HG02884 (cell line): ENCODE data around the gene SMAD6.

ENCODE experiments used
- ATAC-seq: cut with Tn5 transposase; IDR thresholded peaks from one replicate; pipeline ENCODE4 v1.9.1; 2021; ENCODE audit warnings: mild to moderate bottlenecking, moderate library complexity; ENCODE audit not compliant: unreplicated experiment

The SMAD6 gene

GRCh38 chr15:66719471-66719870 is 17.4 kb downstream of the SMAD6 start:
- ATAC-seq, result no peak

DNA sequence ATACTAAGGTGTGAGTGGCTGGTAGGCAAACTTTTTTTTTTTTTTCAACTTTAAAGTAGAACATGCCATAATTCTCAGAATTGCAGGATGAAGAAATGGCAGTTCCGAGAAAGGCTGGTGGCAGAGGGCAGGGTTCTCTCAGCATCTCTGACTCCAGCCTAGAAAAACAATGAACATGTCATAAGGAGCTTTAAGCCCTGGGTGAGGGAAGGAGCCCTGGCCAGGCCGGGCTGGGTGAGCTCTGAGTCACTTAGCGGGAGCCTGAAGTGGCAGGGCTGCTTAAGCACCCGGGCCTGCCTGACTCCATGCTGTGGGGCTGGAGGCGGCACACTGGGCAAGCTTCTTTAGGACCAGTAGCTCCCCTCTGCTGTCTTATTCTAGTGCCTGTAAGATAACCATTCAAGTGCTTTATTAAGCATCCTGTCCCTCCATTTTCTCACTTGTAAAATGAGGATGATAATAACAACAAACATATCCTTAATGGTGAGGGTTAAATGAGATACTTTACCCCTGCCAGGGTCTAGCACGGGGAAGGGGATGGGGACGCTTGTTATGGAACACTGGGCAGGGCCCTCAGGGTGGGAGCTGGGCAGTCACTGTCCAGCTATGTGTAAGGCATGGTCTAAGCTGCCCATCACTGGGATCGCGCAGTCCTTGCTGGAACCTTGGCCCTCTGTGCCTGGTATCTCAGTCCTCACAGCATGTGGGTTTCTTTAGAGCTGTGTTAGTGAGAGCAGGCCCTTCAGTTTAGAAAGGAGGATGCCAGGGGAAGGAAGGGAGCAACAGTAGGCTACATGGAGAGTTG is 18.4 kb downstream of the SMAD6 start:
- no peak for ATAC-seq

DNA sequence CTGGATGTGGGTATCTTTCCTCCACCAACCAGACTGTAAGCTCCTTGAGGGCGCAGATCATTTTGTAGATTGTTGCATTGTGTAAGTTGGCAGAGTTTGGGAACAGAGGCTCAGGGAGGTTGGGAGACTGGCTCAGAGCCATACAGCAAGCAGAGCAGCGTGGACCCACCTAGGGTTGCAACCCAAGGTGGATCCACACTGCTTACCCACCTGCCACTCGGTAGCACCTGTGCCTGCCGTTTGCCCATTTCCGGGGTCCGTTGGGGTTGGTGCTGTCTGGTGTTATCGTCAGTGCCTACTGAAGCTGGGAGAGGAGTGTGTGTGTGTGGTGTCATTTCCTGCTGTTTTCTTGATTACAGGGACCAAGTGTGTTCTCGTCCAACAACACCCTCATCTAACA is 19.0 kb downstream of the SMAD6 start:
- no peak for ATAC-seq

GRCh38 chr15:66721501-66721937 is 19.5 kb downstream of the SMAD6 start:
- no peak for ATAC-seq

DNA sequence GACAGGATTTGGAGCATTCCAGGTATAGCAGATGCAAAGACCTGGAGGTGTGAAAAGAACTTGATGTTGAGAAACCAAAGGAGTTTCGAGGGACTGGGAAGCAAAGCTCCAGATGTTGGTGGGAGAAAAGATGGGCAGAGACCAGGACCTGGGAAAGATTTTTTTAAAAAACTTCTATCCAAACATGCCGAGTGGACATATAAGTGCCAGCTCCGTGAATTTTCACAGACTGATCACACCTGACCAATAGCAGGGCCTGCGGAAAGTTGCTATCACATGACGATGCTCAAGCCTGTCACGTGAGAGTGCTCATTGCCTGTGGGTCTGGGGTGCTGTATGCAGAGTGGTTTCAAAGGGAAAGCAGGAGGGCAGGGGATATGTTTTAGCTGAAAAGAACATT is 19.9 kb downstream of the SMAD6 start:
- no peak for ATAC-seq

DNA sequence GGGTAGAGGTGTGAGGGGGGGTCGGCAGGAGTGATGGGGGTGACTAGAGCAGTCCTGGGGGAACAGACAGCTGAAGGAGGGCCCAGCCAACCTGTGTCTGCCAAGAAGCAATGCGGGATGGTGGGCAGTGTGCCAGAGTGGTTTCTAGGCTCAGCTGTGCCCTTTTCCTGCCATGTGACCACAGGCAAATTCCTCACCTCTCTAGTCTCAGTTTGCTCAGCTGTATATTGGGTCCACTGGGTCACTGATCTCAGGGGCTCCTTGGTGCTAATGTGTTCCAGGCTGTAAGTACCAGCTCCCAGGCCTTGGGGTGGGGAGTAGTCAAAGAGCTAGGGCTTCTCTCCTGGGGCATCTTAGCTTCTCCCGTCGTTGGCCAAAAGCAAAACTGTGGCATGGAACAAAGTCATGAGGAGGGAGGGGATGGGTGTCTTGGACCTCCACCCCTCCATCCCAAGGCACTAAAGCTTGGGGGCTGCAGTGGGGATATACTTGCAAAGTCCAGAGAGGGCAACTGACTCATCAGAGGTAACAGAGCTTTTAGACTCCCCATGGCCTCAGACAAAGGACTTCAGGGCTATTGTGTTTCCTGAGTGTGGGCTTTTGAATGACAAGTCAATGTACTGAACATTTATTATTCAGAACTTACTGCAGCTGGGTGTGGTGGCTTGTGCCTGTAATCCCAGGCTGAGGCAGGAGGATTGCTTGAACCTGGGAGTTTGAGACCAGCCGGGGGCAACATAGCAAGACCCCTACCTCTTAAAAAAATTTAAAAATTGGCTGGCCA is 20.9 kb downstream of the SMAD6 start:
- no peak for ATAC-seq

GRCh38 chr15:66723826-66724731 is 22.0 kb downstream of the SMAD6 start:
- ATAC-seq, result no peak

GRCh38 chr15:66724732-66725463 is 22.9 kb downstream of the SMAD6 start:
- ATAC-seq, result no peak

GRCh38 chr15:66725464-66725785 is 23.4 kb downstream of the SMAD6 start:
- ATAC-seq, result no peak

DNA sequence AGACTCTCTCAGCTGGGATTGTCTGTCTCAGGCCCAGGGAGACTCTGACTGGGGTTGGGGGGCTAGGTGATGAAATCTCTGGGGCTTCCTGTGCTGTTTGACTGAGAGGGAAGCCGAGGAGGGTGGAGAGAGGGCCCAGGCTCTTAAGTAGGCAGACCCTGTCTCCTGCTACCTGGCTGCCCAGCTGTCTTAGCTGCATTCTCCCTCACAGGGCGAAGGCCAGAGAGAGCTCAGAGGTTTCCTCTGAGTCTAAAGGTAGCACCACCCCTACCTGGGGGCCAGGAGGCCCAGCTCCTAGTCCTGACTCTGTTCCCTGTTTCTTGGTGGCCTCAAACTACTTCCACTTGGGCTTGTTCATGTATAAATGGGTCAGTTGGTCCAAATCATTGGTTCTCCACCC is 24.4 kb downstream of the SMAD6 start:
- ATAC-seq, result no peak

GRCh38 chr15:66729331-66729951 is 27.4 kb downstream of the SMAD6 start:
- no peak for ATAC-seq

- no peak for ATAC-seq
Measured at GRCh38 chr15:66730168-66731021, 28.4 kb downstream of the SMAD6 start.

DNA sequence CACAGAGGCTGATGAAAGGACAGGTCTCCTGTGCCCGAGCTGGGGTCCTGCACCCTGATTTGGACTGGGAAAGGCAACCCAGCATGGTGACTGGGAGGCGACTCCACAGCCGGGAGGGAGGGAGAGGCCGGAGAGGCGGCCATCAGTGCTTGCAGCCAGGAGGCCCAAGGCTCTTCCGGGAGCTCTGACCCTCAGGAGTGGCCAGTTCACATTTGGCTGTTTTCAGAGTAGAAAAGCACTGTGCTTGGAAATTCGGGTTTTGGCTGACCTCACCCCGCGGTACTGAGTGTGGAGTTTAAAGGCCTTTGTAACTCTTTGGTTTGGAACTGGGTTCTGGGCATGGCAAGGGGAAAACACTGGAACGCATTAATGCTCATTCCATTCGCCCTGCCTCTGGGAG is 31.9 kb downstream of the SMAD6 start:
- no peak for ATAC-seq

- no peak for ATAC-seq
Measured at GRCh38 chr15:66734961-66735908, 33.2 kb downstream of the SMAD6 start.

DNA sequence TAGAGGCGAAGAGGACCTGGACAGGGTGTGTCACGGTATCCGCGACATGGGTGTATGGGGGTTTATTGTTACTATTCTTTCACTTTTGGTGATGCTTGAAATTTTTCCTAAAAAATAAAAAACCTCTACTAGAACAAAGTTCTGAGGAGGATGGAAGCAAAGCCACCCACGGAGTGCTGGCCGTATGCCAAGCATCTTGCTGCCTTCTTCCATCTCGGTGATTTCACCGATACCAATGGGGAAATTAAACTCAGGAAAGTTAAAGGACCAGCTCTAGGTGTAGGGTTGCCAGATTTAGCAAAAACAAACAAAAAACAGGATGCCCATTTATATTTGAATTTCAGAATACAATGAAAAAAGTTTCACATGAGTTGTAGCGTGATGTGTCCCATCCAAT is 33.9 kb downstream of the SMAD6 start:
- ATAC-seq, result no peak

DNA sequence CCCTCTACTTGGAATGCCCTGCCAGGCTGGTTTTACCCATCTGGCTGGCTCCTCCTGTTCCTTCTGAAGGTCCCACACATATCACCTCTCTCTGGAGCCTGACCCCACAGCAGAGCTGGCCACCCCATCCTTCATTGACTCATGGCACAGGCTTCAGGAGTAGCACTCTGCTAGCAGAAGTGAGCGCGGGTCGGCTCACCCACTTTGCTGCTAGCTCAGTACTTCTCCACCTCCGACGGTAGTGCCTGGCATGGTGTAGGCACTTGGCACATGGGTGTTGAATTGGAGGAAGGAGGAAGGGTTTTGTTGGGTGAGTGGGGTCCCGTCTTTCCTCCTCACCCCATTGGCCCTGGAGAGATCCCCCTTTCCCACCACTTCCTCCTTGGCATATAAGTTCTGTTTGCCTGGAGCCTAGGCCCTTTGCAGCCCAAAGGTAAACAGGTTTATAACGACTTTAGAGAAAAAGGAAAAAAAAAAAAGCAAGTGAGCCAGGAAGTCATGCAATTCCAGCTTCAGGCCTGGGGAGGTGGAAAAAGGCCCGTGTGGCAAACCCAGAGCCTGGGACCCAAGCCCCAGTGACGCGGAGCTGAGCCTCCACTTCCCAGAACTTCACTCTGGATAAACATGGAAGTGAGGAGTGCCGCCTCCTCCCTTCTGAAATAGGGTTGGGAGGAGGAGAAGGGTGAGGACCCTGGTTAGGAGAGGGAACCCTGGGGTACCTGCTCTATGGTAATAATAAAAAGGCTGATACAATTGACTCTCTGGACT is 35.4 kb downstream of the SMAD6 start:
- ATAC-seq, result no peak

DNA sequence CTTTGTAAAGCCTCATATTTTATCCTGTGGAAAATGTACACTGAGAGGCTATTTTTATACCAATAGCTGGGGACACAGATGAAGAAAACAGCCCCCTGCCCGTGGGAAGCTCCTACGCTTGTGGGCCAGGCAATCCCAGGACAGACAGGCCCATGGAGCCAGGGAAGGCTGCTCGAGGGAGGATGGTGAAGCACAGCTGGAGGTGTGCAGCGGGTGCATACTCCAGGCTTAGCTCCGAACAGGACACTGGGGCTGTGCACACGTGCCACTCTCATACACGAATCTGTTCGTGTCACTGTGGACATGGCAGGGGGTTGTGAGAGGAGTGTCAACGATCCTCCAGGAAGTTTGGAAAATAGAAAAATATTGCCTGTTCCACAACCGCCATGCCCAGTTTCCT is 36.1 kb downstream of the SMAD6 start:
- ATAC-seq, result no peak
